HL-60 (cell line): ENCODE data around the gene SCAP.

Experiments used
- DNase-seq, 2 experiments: peaks; one replicate each; pipeline ENCODE4 v3.0.0-alpha.2; 2010 to 2020; ENCODE audit warnings: low read depth in 1 of 2, low spot score in 1 of 2
- H3K27ac ChIP-seq: fragments of 250-450 bp; sonication (Bioruptor Pico); replicated peaks from 2 replicates; pipeline ENCODE4 v1.5.1; 2020; ENCODE audit warnings: mild to moderate bottlenecking, moderate library complexity
- H3K27me3 ChIP-seq: fragments of 250-450 bp; sonication (Bioruptor Pico); 2 replicates; pipeline ENCODE4 v1.5.1; 2021; ENCODE audit warnings: mild to moderate bottlenecking, moderate library complexity; ENCODE audit not compliant: insufficient read depth, poor library complexity, severe bottlenecking
- H3K4me3 ChIP-seq: replicated peaks from 2 replicates; pipeline ENCODE4 v1.5.1; 2011; ENCODE audit warnings: mild to moderate bottlenecking, control low read depth, low read length; ENCODE audit not compliant: insufficient read depth
- GABPA ChIP-seq: IDR thresholded peaks from 2 replicates; pipeline ENCODE4 v1.6.1; 2012; ENCODE audit warnings: low read depth
- POLR2AphosphoS5 ChIP-seq: IDR thresholded peaks from 2 replicates; pipeline ENCODE4 v1.6.1; 2012; ENCODE audit warnings: low read depth
- SPI1 ChIP-seq: IDR thresholded peaks from 2 replicates; pipeline ENCODE4 v1.6.1; 2012; ENCODE audit warnings: low read depth, mild to moderate bottlenecking, borderline replicate concordance
- TF ChIP-seq, protein P1 (sequence below): IDR thresholded peaks from one replicate; pipeline ENCODE4 v1.5.1; 2011; ENCODE audit warnings: low read length, control low read depth, inconsistent platforms; ENCODE audit not compliant: insufficient read depth
- TF ChIP-seq, protein P2 (sequence below): IDR thresholded peaks from 2 replicates; pipeline ENCODE4 v1.6.1; 2012; ENCODE audit warnings: low read depth; ENCODE audit not compliant: insufficient replicate concordance

SCAP gene

DNA sequence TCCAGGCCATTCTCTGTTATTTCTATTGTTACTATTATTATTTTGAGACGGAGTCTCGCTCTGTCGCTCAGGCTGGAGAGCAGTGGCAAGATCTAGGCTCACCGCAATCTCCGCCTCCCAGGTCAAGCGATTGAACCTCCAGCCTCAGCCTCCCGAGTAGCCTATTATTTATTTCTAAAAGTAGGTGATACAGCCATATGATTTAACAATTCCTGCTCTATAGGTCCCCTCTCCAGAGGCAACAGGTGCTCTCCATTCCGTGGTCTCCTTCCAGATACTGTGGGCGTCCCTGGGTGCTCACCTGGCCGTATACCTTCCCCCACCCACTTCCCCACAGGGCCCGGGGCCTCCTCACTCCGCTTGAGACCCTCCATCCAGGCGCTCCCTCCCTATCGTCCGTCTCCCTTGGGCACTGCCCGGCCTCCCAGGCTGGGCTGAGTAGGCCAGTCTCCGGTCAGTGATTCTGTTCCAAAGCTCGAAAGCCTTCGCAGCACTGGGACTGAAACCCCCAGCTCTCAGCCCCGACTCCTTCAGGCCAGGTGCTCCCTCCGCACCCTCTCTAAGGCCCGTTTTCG, 95.6 kb downstream of the SCAP start:
- no peak for DNase-seq
- Histone ChIP-seq H3K4me3 (peak overlapping the region; percentile 87), H3K27ac (peak overlapping the region; percentile 74), H3K27me3 (no peaks in the 10 kb centered on the region)
- TF ChIP-seq GABPA (no peak), SPI1 (no peak), POLR2AphosphoS5 (no peak)
- TF ChIP-seq, protein P1, sequence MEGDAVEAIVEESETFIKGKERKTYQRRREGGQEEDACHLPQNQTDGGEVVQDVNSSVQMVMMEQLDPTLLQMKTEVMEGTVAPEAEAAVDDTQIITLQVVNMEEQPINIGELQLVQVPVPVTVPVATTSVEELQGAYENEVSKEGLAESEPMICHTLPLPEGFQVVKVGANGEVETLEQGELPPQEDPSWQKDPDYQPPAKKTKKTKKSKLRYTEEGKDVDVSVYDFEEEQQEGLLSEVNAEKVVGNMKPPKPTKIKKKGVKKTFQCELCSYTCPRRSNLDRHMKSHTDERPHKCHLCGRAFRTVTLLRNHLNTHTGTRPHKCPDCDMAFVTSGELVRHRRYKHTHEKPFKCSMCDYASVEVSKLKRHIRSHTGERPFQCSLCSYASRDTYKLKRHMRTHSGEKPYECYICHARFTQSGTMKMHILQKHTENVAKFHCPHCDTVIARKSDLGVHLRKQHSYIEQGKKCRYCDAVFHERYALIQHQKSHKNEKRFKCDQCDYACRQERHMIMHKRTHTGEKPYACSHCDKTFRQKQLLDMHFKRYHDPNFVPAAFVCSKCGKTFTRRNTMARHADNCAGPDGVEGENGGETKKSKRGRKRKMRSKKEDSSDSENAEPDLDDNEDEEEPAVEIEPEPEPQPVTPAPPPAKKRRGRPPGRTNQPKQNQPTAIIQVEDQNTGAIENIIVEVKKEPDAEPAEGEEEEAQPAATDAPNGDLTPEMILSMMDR = no peak
- TF ChIP-seq, protein P2, sequence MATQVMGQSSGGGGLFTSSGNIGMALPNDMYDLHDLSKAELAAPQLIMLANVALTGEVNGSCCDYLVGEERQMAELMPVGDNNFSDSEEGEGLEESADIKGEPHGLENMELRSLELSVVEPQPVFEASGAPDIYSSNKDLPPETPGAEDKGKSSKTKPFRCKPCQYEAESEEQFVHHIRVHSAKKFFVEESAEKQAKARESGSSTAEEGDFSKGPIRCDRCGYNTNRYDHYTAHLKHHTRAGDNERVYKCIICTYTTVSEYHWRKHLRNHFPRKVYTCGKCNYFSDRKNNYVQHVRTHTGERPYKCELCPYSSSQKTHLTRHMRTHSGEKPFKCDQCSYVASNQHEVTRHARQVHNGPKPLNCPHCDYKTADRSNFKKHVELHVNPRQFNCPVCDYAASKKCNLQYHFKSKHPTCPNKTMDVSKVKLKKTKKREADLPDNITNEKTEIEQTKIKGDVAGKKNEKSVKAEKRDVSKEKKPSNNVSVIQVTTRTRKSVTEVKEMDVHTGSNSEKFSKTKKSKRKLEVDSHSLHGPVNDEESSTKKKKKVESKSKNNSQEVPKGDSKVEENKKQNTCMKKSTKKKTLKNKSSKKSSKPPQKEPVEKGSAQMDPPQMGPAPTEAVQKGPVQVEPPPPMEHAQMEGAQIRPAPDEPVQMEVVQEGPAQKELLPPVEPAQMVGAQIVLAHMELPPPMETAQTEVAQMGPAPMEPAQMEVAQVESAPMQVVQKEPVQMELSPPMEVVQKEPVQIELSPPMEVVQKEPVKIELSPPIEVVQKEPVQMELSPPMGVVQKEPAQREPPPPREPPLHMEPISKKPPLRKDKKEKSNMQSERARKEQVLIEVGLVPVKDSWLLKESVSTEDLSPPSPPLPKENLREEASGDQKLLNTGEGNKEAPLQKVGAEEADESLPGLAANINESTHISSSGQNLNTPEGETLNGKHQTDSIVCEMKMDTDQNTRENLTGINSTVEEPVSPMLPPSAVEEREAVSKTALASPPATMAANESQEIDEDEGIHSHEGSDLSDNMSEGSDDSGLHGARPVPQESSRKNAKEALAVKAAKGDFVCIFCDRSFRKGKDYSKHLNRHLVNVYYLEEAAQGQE = peak; percentile 43

DNA sequence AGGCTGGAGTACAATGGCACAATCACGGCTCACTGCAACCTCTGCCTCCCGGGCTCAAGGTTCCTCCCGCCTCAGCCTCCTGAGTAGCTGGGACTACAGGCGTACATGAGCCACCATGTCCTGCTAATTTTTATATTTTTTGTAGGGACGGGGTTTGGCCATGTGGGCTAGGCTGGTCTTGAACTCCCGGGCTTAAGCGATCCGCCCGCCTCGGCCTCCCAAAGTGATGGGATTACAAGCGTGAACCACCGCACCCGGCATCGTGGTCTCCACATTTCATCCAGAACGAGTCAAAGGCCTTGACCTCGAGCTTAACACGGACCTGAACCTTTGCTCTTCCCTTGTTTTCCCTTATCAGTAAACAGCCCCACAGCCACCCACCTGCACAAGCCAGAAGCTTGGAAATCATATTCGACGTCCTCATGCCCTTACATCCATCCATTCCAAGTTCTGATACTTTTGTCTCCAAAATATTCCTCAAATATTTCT, 96.3 kb downstream of the SCAP start:
- H3K27ac ChIP-seq = peak overlapping the region; percentile 74
- TF ChIP-seq SPI1 (no peak), GABPA (no peak), POLR2AphosphoS5 (no peak)
- TF ChIP-seq, protein P1 = no peak
- DNase-seq = no peak
- H3K4me3 ChIP-seq = peak overlapping the region; percentile 87
- H3K27me3 ChIP-seq = no peaks in the 10 kb centered on the region

DNA sequence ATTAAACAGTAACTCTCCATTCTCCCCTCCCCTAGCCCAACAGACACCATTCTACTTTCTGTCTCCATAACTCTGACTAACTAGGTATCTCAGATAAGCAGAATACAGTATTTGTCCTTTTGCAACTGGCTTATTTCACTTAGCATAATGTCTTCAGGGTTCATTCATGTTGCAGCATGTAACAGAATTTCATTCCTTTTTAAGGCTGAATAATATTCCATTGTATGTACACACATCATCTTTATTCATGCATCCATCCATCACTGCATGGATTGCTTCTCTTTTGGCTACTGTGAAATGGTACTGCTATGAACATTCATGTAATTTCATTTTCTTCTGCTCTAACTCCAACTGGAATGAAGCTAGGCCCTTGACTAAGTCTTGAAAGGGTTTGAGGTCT, 96.9 kb downstream of the SCAP start:
- Histone ChIP-seq H3K27ac (no peak overlapping the region), H3K27me3 (no peaks in the 10 kb centered on the region), H3K4me3 (no peak overlapping the region)
- no peak for DNase-seq
- TF ChIP-seq GABPA (no peak), POLR2AphosphoS5 (no peak), SPI1 (no peak)
- TF ChIP-seq, protein P2 = no peak
- TF ChIP-seq, protein P1 = no peak

DNA sequence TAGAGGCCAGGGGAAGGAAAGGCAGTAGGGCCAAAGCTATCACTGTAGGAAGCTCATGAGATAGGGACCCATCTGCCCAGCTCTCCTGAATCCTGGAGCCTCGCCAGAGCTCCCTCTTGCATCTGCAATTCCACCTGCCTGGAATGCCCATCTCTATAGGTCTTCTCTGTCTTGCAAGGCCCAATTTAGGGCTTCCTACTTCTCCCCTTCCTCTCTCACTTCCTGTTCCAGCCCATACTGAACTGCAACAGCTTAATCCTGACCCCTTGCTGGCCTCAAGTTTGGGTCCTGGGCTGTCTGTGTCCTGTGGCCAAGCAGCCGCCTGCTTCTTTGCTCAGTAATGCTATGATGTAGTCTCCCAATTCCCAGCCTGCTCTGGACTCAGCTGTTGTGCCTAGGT, 98.6 kb downstream of the SCAP start:
- Histone ChIP-seq H3K27me3 (no peaks in the 10 kb centered on the region), H3K4me3 (no peak overlapping the region), H3K27ac (0 out of 2 replicates have a peak overlapping the region, but pooled peaks have one; percentile 9)
- TF ChIP-seq SPI1 (peak; percentile 74), POLR2AphosphoS5 (no peak)
- DNase-seq = peak; percentile 52 to 89
